Vagina (tissue), 2 donors: ENCODE results near the gene RCAN2.

Experiments
- CTCF ChIP-seq, 3 experiments: fragments of 450-650 bp in 2 of 3; fragments of 200-600 bp in 1 of 3; sonication (generic) in 1 of 3; IDR thresholded peaks; one replicate each; pipeline ENCODE4 v1.5.1; 2017 to 2019; ENCODE audit warnings: antibody characterized with exemption in 3 of 3, mild to moderate bottlenecking in 2 of 3, moderate library complexity in 2 of 3
- POLR2AphosphoS5 ChIP-seq, 2 donors: sonication (generic); formaldehyde crosslinking; IDR thresholded peaks; one replicate each; pipeline ENCODE4 v1.9.0; 2017; ENCODE audit warnings: antibody characterized with exemption in 2 of 2, mild to moderate bottlenecking in 2 of 2, low read depth in 1 of 2; ENCODE audit not compliant: insufficient read depth in 1 of 2

- no peak for TF ChIP-seq CTCF (IDR thresholded peaks at IDR 0.05)
- no peak for TF ChIP-seq POLR2AphosphoS5 (IDR thresholded peaks at IDR 0.05; ENCODE audit: insufficient read depth in 1 of 2, low read depth in 1 of 2)
Observed at GRCh38 chr6:46325561-46326530, 165.4 kb downstream of the RCAN2 start.
